Measurements from ENCODE around the gene XYLT1.

Gene XYLT1

GRCh38 chr16:17302214-17302613, 168.5 kb downstream of the XYLT1 start:
- Histone ChIP-seq H3K4me1 (ENCODE audit: insufficient read depth, poor library complexity, severe bottlenecking) (peaks cover 15% of the 10 kb centered on the region), H3K9me3 (ENCODE audit: severe bottlenecking) (no peaks in the 10 kb centered on the region), H3K27me3 (ENCODE audit: insufficient read depth, poor library complexity, severe bottlenecking) (no peaks in the 10 kb centered on the region), H3K27ac (ENCODE audit: poor library complexity, severe bottlenecking) (no peak overlapping the region), H3K36me3 (ENCODE audit: low read depth) (no peaks in the 10 kb centered on the region), H3K4me3 (ENCODE audit: severe bottlenecking) (no peak overlapping the region)
- ATAC-seq (ENCODE audit: low read depth) (no peak), DNase-seq (ENCODE audit: low spot score) (no peak)
- TF ChIP-seq CTCF (IDR thresholded peaks at IDR 0.05; ENCODE audit: poor library complexity, severe bottlenecking), result no peak

- H3K4me3 ChIP-seq (ENCODE audit: severe bottlenecking), result no peak overlapping the region
- H3K36me3 ChIP-seq (ENCODE audit: low read depth), result no peaks in the 10 kb centered on the region
- no peak for ATAC-seq (ENCODE audit: low read depth)
- no peak overlapping the region for H3K27ac ChIP-seq (ENCODE audit: poor library complexity, severe bottlenecking)
- no peak for TF ChIP-seq CTCF (IDR thresholded peaks at IDR 0.05; ENCODE audit: poor library complexity, severe bottlenecking)
- H3K4me1 ChIP-seq (ENCODE audit: insufficient read depth, poor library complexity, severe bottlenecking), result peaks cover 15% of the 10 kb centered on the region
- no peak for DNase-seq (ENCODE audit: low spot score)
- H3K9me3 ChIP-seq (ENCODE audit: severe bottlenecking), result no peaks in the 10 kb centered on the region
- H3K27me3 ChIP-seq (ENCODE audit: insufficient read depth, poor library complexity, severe bottlenecking), result no peaks in the 10 kb centered on the region
Measured at GRCh38 chr16:17301593-17302135, 169.1 kb downstream of the XYLT1 start.

- DNase-seq (ENCODE audit: low spot score) (no peak), ATAC-seq (ENCODE audit: low read depth) (no peak)
- H3K27me3 ChIP-seq (ENCODE audit: insufficient read depth, poor library complexity, severe bottlenecking), result no peaks in the 10 kb centered on the region
- no peak overlapping the region for H3K4me3 ChIP-seq (ENCODE audit: severe bottlenecking)
- no peaks in the 10 kb centered on the region for H3K36me3 ChIP-seq (ENCODE audit: low read depth)
- H3K27ac ChIP-seq (ENCODE audit: poor library complexity, severe bottlenecking), result no peak overlapping the region
- H3K9me3 ChIP-seq (ENCODE audit: severe bottlenecking), result no peaks in the 10 kb centered on the region
- TF ChIP-seq CTCF (IDR thresholded peaks at IDR 0.05; ENCODE audit: poor library complexity, severe bottlenecking), result no peak
- peaks cover 15% of the 10 kb centered on the region for H3K4me1 ChIP-seq (ENCODE audit: insufficient read depth, poor library complexity, severe bottlenecking)
Measured at GRCh38 chr16:17301184-17301583, 169.6 kb downstream of the XYLT1 start.

GRCh38 chr16:17299790-17300189, 171.0 kb downstream of the XYLT1 start:
- DNase-seq (ENCODE audit: low spot score) (no peak), ATAC-seq (ENCODE audit: low read depth) (no peak)
- H3K9me3 ChIP-seq (ENCODE audit: severe bottlenecking), result no peaks in the 10 kb centered on the region
- H3K27ac ChIP-seq (ENCODE audit: poor library complexity, severe bottlenecking), result no peak overlapping the region
- H3K27me3 ChIP-seq (ENCODE audit: insufficient read depth, poor library complexity, severe bottlenecking), result no peaks in the 10 kb centered on the region
- H3K36me3 ChIP-seq (ENCODE audit: low read depth), result no peaks in the 10 kb centered on the region
- TF ChIP-seq CTCF (IDR thresholded peaks at IDR 0.05; ENCODE audit: poor library complexity, severe bottlenecking), result no peak
- H3K4me3 ChIP-seq (ENCODE audit: severe bottlenecking), result no peak overlapping the region
- peaks cover 11% of the 10 kb centered on the region for H3K4me1 ChIP-seq (ENCODE audit: insufficient read depth, poor library complexity, severe bottlenecking)

GRCh38 chr16:17298238-17298637, 172.5 kb downstream of the XYLT1 start:
- DNase-seq (ENCODE audit: low spot score), result no peak
- H3K36me3 ChIP-seq (ENCODE audit: low read depth), result no peaks in the 10 kb centered on the region
- H3K27me3 ChIP-seq (ENCODE audit: insufficient read depth, poor library complexity, severe bottlenecking), result no peaks in the 10 kb centered on the region
- no peaks in the 10 kb centered on the region for H3K4me1 ChIP-seq (ENCODE audit: insufficient read depth, poor library complexity, severe bottlenecking)
- no peak overlapping the region for H3K27ac ChIP-seq (ENCODE audit: poor library complexity, severe bottlenecking)
- H3K4me3 ChIP-seq (ENCODE audit: severe bottlenecking), result no peak overlapping the region
- no peak for TF ChIP-seq CTCF (IDR thresholded peaks at IDR 0.05; ENCODE audit: poor library complexity, severe bottlenecking)
- no peaks in the 10 kb centered on the region for H3K9me3 ChIP-seq (ENCODE audit: severe bottlenecking)
- no peak for ATAC-seq (ENCODE audit: low read depth)
